CD1c-positive myeloid dendritic cell (primary cell): ENCODE results near the gene CHURC1.
"Not testable (repeated sequence)": the region's sequence is repeated elsewhere in the genome, so short reads cannot be mapped to it uniquely, and the experiment has no call there.

Experiments
- DNase-seq: peaks from one replicate; pipeline ENCODE4 v3.0.0-alpha.2; 2016; ENCODE audit errors: extremely low spot score

CHURC1 gene

GRCh38 chr14:64910847-64911495, 3.3 kb upstream of the CHURC1 start:
- DNase-seq = no peak

- no peak for DNase-seq
Observed at GRCh38 chr14:64912261-64912660, 2.0 kb upstream of the CHURC1 start.

- DNase-seq = not testable (repeated sequence)
Observed at GRCh38 chr14:64913477-64913876, 778 bp upstream of the CHURC1 start.

GRCh38 chr14:64915029-64915424, 772 bp downstream of the CHURC1 start:
- DNase-seq = no peak

- DNase-seq = peak; percentile 64
Observed at GRCh38 chr14:64915797-64916196, 1.5 kb downstream of the CHURC1 start.

GRCh38 chr14:64918216-64918615, 4.0 kb downstream of the CHURC1 start:
- no peak for DNase-seq

- no peak for DNase-seq
Observed at GRCh38 chr14:64919215-64919614, 5.0 kb downstream of the CHURC1 start.

- no peak for DNase-seq
Observed at GRCh38 chr14:64919618-64920017, 5.4 kb downstream of the CHURC1 start.

- no peak for DNase-seq
Observed at GRCh38 chr14:64920465-64920864, 6.2 kb downstream of the CHURC1 start.

GRCh38 chr14:64923015-64923414, 8.8 kb downstream of the CHURC1 start:
- no peak for DNase-seq

GRCh38 chr14:64926398-64926995, 12.2 kb downstream of the CHURC1 start:
- no peak for DNase-seq

- no peak for DNase-seq
Observed at GRCh38 chr14:64927031-64927430, 12.8 kb downstream of the CHURC1 start.

- DNase-seq = no peak
Observed at GRCh38 chr14:64928239-64929013, 14.2 kb downstream of the CHURC1 start.

- no peak for DNase-seq
Observed at GRCh38 chr14:64929014-64929359, 14.7 kb downstream of the CHURC1 start.

- DNase-seq = no peak
Observed at GRCh38 chr14:64930085-64930843, 16.0 kb downstream of the CHURC1 start.

GRCh38 chr14:64931123-64931522, 16.9 kb downstream of the CHURC1 start:
- DNase-seq = no peak

GRCh38 chr14:64932231-64932630, 18.0 kb downstream of the CHURC1 start:
- DNase-seq = no peak

- DNase-seq = no peak
Observed at GRCh38 chr14:64934338-64934929, 20.2 kb downstream of the CHURC1 start.

GRCh38 chr14:64935508-64935907, 21.3 kb downstream of the CHURC1 start:
- DNase-seq = no peak

- DNase-seq = no peak
Observed at GRCh38 chr14:64937171-64937820, 23.0 kb downstream of the CHURC1 start.

GRCh38 chr14:64937821-64938193, 23.6 kb downstream of the CHURC1 start:
- DNase-seq = no peak
